Measurements from ENCODE around the gene MORN1. TPM values are rescaled to one million over a fixed set of nuclear protein-coding genes. Genes with fewer than 3 reads are reported as not detected.

MORN1 gene
- total RNA-seq, 3 donors from 2014 or later = 6.4 to 7.0 (median 6.7) TPM

GRCh38 chr1:2430592-2430973, 39.2 kb upstream of the MORN1 start:
- Mint-ChIP-seq H3K27me3 (ENCODE audit: low read depth) (no peaks in the 10 kb centered on the region), H3K4me1 (ENCODE audit: low read depth) (no peaks in the 10 kb centered on the region), H3K9me3 (no peaks in the 10 kb centered on the region), H3K4me3 (no peak overlapping the region), H3K36me3 (ENCODE audit: insufficient read depth) (no peaks in the 10 kb centered on the region)
- DNase-seq = no peak
- ATAC-seq = no peak

GRCh38 chr1:2429780-2430591, 38.6 kb upstream of the MORN1 start:
- Mint-ChIP-seq H3K36me3 (ENCODE audit: insufficient read depth) (no peaks in the 10 kb centered on the region), H3K27me3 (ENCODE audit: low read depth) (no peaks in the 10 kb centered on the region), H3K4me3 (no peak overlapping the region), H3K4me1 (ENCODE audit: low read depth) (no peaks in the 10 kb centered on the region), H3K9me3 (no peaks in the 10 kb centered on the region)
- DNase-seq = no peak
- peak in 1 of 2 donors; percentile 30 for ATAC-seq

GRCh38 chr1:2428490-2428889, 37.1 kb upstream of the MORN1 start:
- Mint-ChIP-seq H3K4me1 (ENCODE audit: low read depth) (no peaks in the 10 kb centered on the region), H3K27me3 (ENCODE audit: low read depth) (no peaks in the 10 kb centered on the region), H3K36me3 (ENCODE audit: insufficient read depth) (no peaks in the 10 kb centered on the region), H3K9me3 (no peaks in the 10 kb centered on the region), H3K4me3 (no peak overlapping the region)
- DNase-seq = no peak
- ATAC-seq = no peak

DNA sequence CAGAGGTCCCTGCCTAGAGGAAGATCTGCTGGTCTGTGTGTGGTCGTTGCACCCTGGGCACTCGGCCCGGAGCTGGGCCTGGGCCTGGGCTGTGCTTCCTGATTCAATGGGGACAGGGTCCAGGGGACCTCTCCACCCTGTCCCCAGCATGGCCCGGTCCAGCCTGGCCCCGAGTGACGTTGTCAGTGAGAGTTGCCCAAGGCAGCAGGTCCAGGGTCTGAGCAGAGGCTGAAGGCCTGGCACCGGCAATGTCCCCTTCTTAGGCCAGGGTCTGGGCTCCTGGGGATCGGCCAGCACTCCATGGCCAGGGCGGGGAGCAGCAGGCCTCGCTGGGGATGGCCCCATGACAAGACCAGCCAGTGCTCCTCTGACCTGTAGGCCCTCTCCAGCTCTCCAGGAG, 36.6 kb upstream of the MORN1 start:
- ATAC-seq (no peak), DNase-seq (no peak)
- Mint-ChIP-seq H3K4me3 (no peak overlapping the region), H3K36me3 (ENCODE audit: insufficient read depth) (peaks cover 3% of the 10 kb centered on the region), H3K9me3 (no peaks in the 10 kb centered on the region), H3K4me1 (ENCODE audit: low read depth) (no peaks in the 10 kb centered on the region), H3K27me3 (ENCODE audit: low read depth) (no peaks in the 10 kb centered on the region)

DNA sequence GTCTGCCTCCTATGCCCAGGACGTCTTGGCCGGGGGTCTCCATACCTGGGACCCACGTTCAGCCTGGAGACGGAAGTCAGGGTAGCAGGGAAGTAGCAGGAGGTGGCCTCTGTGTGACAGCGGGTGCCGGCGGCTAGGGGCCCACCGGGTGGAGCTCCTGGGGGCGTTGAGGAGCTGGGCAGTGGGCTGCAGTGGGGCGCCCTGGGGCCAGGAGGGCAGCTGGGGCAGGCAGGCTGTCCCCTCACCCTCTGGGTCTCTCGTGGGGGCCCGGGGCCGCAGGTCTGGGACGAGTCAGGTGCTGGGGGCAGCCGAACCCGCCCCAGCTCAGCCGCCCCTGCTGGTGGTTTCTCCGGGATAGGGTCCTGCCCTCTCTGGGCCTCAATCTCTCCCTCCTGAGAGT, 35.7 kb upstream of the MORN1 start:
- ATAC-seq = no peak
- no peaks in the 10 kb centered on the region for H3K9me3 Mint-ChIP-seq
- no peaks in the 10 kb centered on the region for H3K4me1 Mint-ChIP-seq (ENCODE audit: low read depth)
- H3K27me3 Mint-ChIP-seq (ENCODE audit: low read depth) = no peaks in the 10 kb centered on the region
- peaks cover 3% of the 10 kb centered on the region for H3K36me3 Mint-ChIP-seq (ENCODE audit: insufficient read depth)
- H3K4me3 Mint-ChIP-seq = no peak overlapping the region
- DNase-seq = no peak

DNA sequence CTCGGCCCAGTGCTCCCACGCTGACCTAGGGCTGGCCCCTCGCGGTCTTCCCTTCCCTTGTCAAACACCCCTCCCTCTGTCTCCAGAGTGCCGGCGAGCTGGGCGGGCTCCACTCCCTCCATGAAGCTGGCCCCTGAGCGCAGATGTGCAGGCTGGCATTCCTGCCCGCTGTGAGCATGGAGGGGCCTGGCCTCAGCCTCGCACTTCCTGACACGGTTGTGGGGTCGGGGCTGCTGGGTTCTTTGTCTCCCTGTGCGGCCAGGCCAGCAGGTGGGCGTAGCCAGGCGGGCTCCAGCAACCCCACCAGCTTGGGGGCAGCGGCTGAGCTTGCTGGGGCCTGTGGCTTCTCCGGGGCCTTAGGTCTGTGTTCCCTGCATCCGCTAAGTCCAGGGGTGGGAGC, 35.2 kb upstream of the MORN1 start:
- no peaks in the 10 kb centered on the region for H3K27me3 Mint-ChIP-seq (ENCODE audit: low read depth)
- ATAC-seq (no peak), DNase-seq (no peak)
- no peaks in the 10 kb centered on the region for H3K9me3 Mint-ChIP-seq
- H3K4me3 Mint-ChIP-seq = no peak overlapping the region
- H3K4me1 Mint-ChIP-seq (ENCODE audit: low read depth) = no peaks in the 10 kb centered on the region
- H3K36me3 Mint-ChIP-seq (ENCODE audit: insufficient read depth) = peaks cover 3% of the 10 kb centered on the region

DNA sequence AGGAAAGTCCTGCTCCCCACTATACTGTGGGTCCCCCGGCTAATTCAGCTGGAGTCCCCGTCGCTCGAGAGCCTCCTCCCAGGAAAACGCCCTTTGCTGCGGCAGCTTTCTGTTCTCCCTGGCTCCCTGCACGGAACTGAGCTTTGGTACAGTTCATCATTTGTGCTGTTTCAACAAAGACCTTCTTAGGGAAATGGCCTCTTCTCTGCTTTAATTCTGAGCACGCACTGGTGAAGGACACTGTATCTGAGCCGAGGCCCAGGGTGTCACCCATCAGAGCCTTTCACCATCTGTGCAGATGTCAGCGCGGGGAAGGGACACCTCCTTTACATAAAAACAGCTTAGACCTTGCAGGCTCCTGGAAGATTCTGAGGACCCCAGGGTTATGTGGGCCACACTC, 34.5 kb upstream of the MORN1 start:
- Mint-ChIP-seq H3K4me1 (ENCODE audit: low read depth) (no peaks in the 10 kb centered on the region), H3K36me3 (ENCODE audit: insufficient read depth) (peaks cover 3% of the 10 kb centered on the region), H3K4me3 (no peak overlapping the region), H3K27me3 (ENCODE audit: low read depth) (no peaks in the 10 kb centered on the region), H3K9me3 (no peaks in the 10 kb centered on the region)
- DNase-seq (no peak), ATAC-seq (no peak)

- no peak for ATAC-seq
- Mint-ChIP-seq H3K9me3 (no peaks in the 10 kb centered on the region), H3K4me3 (no peak overlapping the region), H3K36me3 (ENCODE audit: insufficient read depth) (peaks cover 3% of the 10 kb centered on the region), H3K27me3 (ENCODE audit: low read depth) (no peaks in the 10 kb centered on the region), H3K4me1 (ENCODE audit: low read depth) (peaks cover 2% of the 10 kb centered on the region)
- no peak for DNase-seq
Measured at GRCh38 chr1:2422523-2422922, 31.2 kb upstream of the MORN1 start.

- no peaks in the 10 kb centered on the region for H3K9me3 Mint-ChIP-seq
Measured at GRCh38 chr1:2419416-2419815, 28.1 kb upstream of the MORN1 start.

GRCh38 chr1:2418791-2419320, 27.5 kb upstream of the MORN1 start:
- peaks cover 35% of the 10 kb centered on the region for H3K4me1 Mint-ChIP-seq (ENCODE audit: low read depth)
- no peaks in the 10 kb centered on the region for H3K9me3 Mint-ChIP-seq
- H3K27me3 Mint-ChIP-seq (ENCODE audit: low read depth) = no peaks in the 10 kb centered on the region
- peaks cover 3% of the 10 kb centered on the region for H3K36me3 Mint-ChIP-seq (ENCODE audit: insufficient read depth)
- no peak overlapping the region for H3K4me3 Mint-ChIP-seq
- DNase-seq (no peak), ATAC-seq (no peak)

More at GRCh38 chr1:2419416-2419815, 28.1 kb upstream of the MORN1 start:
- peaks cover 3% of the 10 kb centered on the region for H3K36me3 Mint-ChIP-seq (ENCODE audit: insufficient read depth)
- ATAC-seq (no peak), DNase-seq (no peak)
- H3K27me3 Mint-ChIP-seq (ENCODE audit: low read depth) = no peaks in the 10 kb centered on the region
- H3K4me1 Mint-ChIP-seq (ENCODE audit: low read depth) = peaks cover 30% of the 10 kb centered on the region
- H3K4me3 Mint-ChIP-seq = no peak overlapping the region

DNA sequence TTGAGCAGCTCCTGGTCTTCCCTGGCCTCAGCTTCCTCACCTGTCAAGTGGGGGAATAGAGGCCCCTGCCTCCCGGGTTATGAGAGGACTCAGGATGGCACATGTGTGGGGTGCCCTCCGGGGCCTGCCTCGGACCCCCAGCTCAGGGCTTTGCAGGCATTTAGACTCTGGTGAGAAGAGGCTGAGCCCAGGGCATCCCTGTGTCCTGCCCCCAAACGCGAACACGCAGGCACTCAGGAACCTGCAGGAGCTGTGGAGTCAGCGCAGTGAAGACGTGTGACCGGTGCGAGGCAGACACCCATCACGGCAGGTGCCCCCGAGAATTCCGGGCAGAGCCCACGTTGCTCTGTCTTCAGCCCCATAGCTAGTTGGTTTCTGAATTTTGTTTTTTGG, 26.5 kb upstream of the MORN1 start:
- no peaks in the 10 kb centered on the region for H3K36me3 Mint-ChIP-seq (ENCODE audit: insufficient read depth)
- H3K9me3 Mint-ChIP-seq = no peaks in the 10 kb centered on the region
- ATAC-seq = no peak
- H3K4me1 Mint-ChIP-seq (ENCODE audit: low read depth) = peaks cover 36% of the 10 kb centered on the region
- no peak overlapping the region for H3K4me3 Mint-ChIP-seq
- DNase-seq = no peak
- no peaks in the 10 kb centered on the region for H3K27me3 Mint-ChIP-seq (ENCODE audit: low read depth)

GRCh38 chr1:2417083-2417832, 25.9 kb upstream of the MORN1 start:
- Mint-ChIP-seq H3K27me3 (ENCODE audit: low read depth) (no peaks in the 10 kb centered on the region), H3K4me3 (peak overlapping the region; percentile 79), H3K9me3 (no peaks in the 10 kb centered on the region), H3K36me3 (ENCODE audit: insufficient read depth) (no peaks in the 10 kb centered on the region), H3K4me1 (ENCODE audit: low read depth) (peaks cover 36% of the 10 kb centered on the region)
- ATAC-seq = no peak
- no peak for DNase-seq

- Mint-ChIP-seq H3K9me3 (no peaks in the 10 kb centered on the region), H3K36me3 (ENCODE audit: insufficient read depth) (no peaks in the 10 kb centered on the region), H3K27me3 (ENCODE audit: low read depth) (no peaks in the 10 kb centered on the region), H3K4me3 (peak overlapping the region; percentile 79), H3K4me1 (ENCODE audit: low read depth) (peaks cover 36% of the 10 kb centered on the region)
- DNase-seq (no peak), ATAC-seq (no peak)
Measured at GRCh38 chr1:2416403-2416802, 25.0 kb upstream of the MORN1 start.

GRCh38 chr1:2415801-2416208, 24.5 kb upstream of the MORN1 start:
- Mint-ChIP-seq H3K27me3 (ENCODE audit: low read depth) (no peaks in the 10 kb centered on the region), H3K9me3 (no peaks in the 10 kb centered on the region), H3K4me1 (ENCODE audit: low read depth) (peaks cover 36% of the 10 kb centered on the region), H3K4me3 (peak overlapping the region; percentile 79), H3K36me3 (ENCODE audit: insufficient read depth) (no peaks in the 10 kb centered on the region)
- peak; percentile 18 for DNase-seq
- ATAC-seq = no peak

GRCh38 chr1:2415337-2415736, 24.0 kb upstream of the MORN1 start:
- Mint-ChIP-seq H3K4me3 (peak overlapping the region; percentile 79), H3K9me3 (no peaks in the 10 kb centered on the region), H3K36me3 (ENCODE audit: insufficient read depth) (peaks cover 2% of the 10 kb centered on the region), H3K4me1 (ENCODE audit: low read depth) (peaks cover 35% of the 10 kb centered on the region), H3K27me3 (ENCODE audit: low read depth) (no peaks in the 10 kb centered on the region)
- no peak for DNase-seq
- no peak for ATAC-seq

Data from activated T-cell treated with anti-CD3 and anti-CD28 coated beads, Interleukin-2, amount 50 U/mL, for 4 hours (primary cell).